Uterine smooth muscle cell (primary cell): ENCODE results near the gene FAS. TPM values are rescaled to one million over a fixed set of nuclear protein-coding genes. Genes with fewer than 3 reads are reported as not detected.

Experiments used
- total RNA-seq: library from RNA; depleted of rRNA; stranded (reverse); fragments of >200 nt; gene quantifications from 2 replicates; pipeline ENCODE4 v1.2.3, GENCODE V29; 2014

FAS gene
- 59.2 and 80.0 TPM in 2 replicates for total RNA-seq

GRCh38 chr10:88990384-88991160, at the start of gene FAS:
Gene FAS, plus strand, starts transcription at chr10:88990798. Its CDS starts 79 bp downstream, at chr10:88990877.

GRCh38 chr10:88952647-88953111, 37.9 kb upstream of the FAS start, which contains the start of gene ACTA2:
Gene ACTA2, minus strand, starts transcription at chr10:88952773. Its CDS starts 3,843 bp downstream, at chr10:88948930.

Other genes starting within 250 kb of the FAS start
- gene LIPN, start 230.8 kb upstream of the FAS start, total RNA-seq = not detected in 2 replicates
- not detected in 2 replicates for gene LIPM, start 188.1 kb upstream of the FAS start, total RNA-seq
- 0.12 TPM in 1 of 2 replicates, not detected in the other for gene ANKRD22, start 139.0 kb upstream of the FAS start, total RNA-seq
- 34.0 and 53.5 TPM in 2 replicates for gene STAMBPL1, start 110.6 kb upstream of the FAS start, total RNA-seq
- 87.2 and 450 TPM in 2 replicates for gene ACTA2, start 38.0 kb upstream of the FAS start, total RNA-seq
- gene CH25H, start 216.5 kb downstream of the FAS start, total RNA-seq = 0.25 TPM in 1 of 2 replicates, not detected in the other